Frontal cortex (tissue), 4 donors: ENCODE data around the gene STPG3. TPM values are rescaled to one million over a fixed set of nuclear protein-coding genes. Genes with fewer than 3 reads are reported as not detected.
A peak's percentile ranks its signal among the peaks of the same experiment; 100 is the strongest.

ENCODE experiments used
- DNase-seq, 2 donors: peaks; one replicate each; pipeline ENCODE4 v3.0.0; 2012; ENCODE audit warnings: low spot score in 2 of 2
- FAIRE-seq: peaks from 2 replicates; lab custom pipeline; 2012; peaks lifted over from hg19 to GRCh38; lab: Jason Lieb, UNC
- total RNA-seq: library from RNA; depleted of rRNA; stranded (reverse); fragments of >200 nt; gene quantifications from one replicate; pipeline ENCODE4 v1.2.3, GENCODE V29; 2014
- donor health status: control.
- donor health status: control.
- donor health status: control.

STPG3 gene
- total RNA-seq, 1 donor from 2014 or later: not detected

GRCh38 chr9:137276473-137277328, 25.6 kb downstream of the STPG3 start:
- FAIRE-seq: no peak
- DNase-seq: peak in 1 of 2 donors; percentile 66

- DNase-seq: peak; percentile 75 to 83
- no peak for FAIRE-seq
Observed at GRCh38 chr9:137277329-137278041, 26.4 kb downstream of the STPG3 start, which contains the start of gene TOR4A. TOR4A (plus strand) TSS chr9:137277726; CDS start chr9:137278690, 964 bp downstream.

GRCh38 chr9:137278061-137278701, 27.1 kb downstream of the STPG3 start:
- DNase-seq (no peak), FAIRE-seq (no peak)

GRCh38 chr9:137278721-137279711, 27.9 kb downstream of the STPG3 start:
- DNase-seq: no peak
- no peak for FAIRE-seq

GRCh38 chr9:137279741-137280473, 28.8 kb downstream of the STPG3 start:
- no peak for FAIRE-seq
- no peak for DNase-seq

GRCh38 chr9:137280474-137281344, 29.6 kb downstream of the STPG3 start:
- FAIRE-seq: no peak
- no peak for DNase-seq

- no peak for DNase-seq
Observed at GRCh38 chr9:137281345-137282116, 30.4 kb downstream of the STPG3 start.

GRCh38 chr9:137286975-137287383, 35.9 kb downstream of the STPG3 start:
- FAIRE-seq: no peak
- no peak for DNase-seq

More at GRCh38 chr9:137281345-137282116, 30.4 kb downstream of the STPG3 start:
- FAIRE-seq: no peak

- FAIRE-seq: no peak
Observed at GRCh38 chr9:137293094-137293481, 42.0 kb downstream of the STPG3 start.

GRCh38 chr9:137293482-137294090, 42.5 kb downstream of the STPG3 start:
- FAIRE-seq (no peak), DNase-seq (no peak)

More at GRCh38 chr9:137293094-137293481, 42.0 kb downstream of the STPG3 start:
- no peak for DNase-seq

GRCh38 chr9:137294091-137294680, 43.1 kb downstream of the STPG3 start:
- FAIRE-seq (no peak), DNase-seq (no peak)

- FAIRE-seq (no peak), DNase-seq (no peak)
Observed at GRCh38 chr9:137294681-137295237, 43.7 kb downstream of the STPG3 start.

GRCh38 chr9:137295238-137295811, 44.2 kb downstream of the STPG3 start:
- DNase-seq (peak; percentile 84 to 89), FAIRE-seq (no peak)

- DNase-seq: no peak
- FAIRE-seq: no peak
Observed at GRCh38 chr9:137295849-137296669, 45.0 kb downstream of the STPG3 start.
